ENCODE results near the gene HECTD3.

Gene HECTD3

DNA sequence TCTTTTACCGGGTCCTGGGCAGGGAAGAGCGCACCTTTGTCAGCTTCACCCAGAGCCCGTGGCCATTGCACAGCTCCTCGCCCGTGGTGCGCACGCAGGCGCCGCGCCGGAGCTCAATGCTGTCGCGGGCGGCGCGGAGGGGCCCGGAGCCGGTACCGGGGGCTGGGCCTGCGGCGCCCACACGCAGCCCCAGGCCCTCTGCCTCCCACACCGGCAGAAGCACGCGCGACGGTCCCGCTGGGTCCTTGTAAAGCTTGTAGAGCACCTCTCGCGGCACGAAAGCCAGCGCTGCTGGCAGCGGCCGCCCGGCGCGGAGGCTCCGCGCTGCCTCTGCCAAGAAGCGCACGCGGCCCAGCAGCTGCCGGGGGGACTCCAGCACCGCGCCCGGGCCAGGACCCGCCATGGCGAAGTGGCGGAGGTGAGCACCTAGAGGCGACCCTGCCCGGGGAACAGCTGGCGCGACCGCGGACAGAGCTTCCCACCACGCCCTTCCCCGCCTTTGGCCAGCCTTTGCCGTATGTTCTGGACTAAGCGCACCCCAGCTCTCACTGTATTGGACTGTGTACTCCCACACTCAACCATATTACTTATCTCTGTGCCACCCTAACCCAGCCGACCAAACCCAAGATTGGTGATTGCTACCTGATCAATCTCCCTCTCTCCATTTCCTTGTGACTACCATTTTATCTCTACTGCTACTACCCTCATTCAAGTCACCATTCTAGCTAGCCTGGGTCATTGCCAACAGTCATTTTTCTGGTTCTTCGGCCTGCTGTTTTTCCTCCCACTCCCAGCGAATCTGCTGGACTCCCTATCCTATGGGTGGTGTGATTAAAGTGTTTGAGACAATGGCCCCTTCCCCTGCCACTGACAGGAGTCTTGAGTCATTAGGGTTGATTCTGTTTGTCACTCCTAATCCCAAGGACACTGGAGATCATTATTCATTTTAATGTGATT lies at the start of gene HECTD3:
Gene HECTD3, minus strand, starts transcription at position 470 of the 957 bp plus-strand sequence. Its CDS starts 67 bp downstream, at position 403.
- peak; percentile 63 to 69 for DNase-seq (ENCODE audit: low read depth in 2 of 2)

DNA sequence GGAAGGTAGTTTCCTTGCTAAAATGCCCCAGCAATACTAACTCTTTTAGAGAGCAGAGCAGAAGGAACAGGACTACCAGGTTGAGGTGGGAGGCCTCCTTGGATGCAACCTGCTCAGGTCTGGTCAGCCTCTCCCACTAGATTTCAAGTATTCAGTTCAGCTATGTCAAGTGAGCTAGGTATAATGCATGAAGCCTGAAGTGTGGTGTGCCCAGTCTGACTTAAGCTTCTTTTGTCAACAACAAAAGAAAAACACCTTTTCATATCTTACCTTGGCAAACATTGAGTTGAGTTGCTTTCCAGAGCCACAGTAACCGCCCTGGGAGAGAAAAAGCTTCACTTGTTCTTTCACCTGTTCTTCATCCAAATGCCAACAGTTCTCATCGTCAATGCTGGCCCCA lies 48.7 kb upstream of the HECTD3 start:
- no peak for DNase-seq (ENCODE audit: low read depth in 2 of 2)

DNA sequence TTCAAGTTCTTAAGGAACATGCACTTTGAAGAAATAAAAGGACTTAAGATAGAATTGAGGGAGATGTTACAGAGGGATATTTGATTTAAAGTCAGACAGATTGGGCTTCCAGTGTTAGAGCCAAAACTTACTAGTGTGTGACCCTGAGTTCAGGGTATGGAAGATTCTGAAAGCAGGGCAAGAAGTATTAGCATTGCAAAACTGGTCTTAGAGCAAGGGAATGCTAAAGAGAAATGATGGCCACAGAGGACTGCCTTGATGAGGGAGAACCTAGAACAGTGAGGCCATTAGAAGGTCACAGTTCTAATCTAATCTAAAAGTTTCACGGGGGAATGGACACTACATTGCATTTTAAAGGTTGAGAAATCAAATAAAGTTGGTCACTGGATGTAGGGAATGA lies 46.4 kb upstream of the HECTD3 start:
- DNase-seq (ENCODE audit: low read depth in 2 of 2), result no peak

- DNase-seq (ENCODE audit: low read depth in 2 of 2), result no peak
These were observed 40.1 kb upstream of the HECTD3 start for GRCh38 chr1:45051005-45051772.

DNA sequence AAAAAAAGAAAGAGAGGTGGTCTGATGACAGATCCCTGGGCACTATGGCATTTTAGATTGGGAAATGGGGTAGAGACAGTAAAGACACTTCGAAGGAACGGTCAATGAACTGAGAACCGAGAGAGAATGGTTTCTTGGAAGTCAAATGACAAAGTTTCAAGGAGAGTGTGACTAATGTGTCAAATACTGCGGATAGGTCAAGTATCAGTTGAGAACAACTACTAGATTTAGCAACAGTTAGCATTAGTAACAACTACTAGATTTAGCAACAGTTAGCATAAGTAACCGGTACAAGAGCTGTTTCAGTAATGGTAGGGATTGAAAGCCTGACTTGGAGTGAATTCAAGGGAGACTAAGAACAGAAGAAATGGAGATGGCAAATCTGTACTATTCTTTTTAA lies 35.9 kb upstream of the HECTD3 start:
- no peak for DNase-seq (ENCODE audit: low read depth in 2 of 2)

DNA sequence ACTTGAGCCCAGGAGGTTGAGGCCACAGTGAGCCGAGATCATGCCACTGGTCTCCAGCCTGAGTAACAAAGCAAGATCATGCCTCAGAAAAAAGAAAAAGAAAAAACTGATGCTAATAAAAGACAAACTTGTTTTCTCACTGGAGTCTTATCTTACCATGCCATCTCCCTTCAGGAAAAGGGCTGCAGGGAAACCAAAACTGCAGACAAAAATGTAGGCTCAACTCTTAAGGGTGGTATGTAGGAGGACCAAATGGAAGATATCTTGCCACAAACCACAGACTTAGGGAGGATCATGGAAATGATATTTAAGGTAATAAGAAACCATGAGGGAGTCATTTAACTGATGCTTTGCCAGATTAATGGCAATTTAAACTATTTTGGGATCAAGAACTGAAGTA lies 33.8 kb upstream of the HECTD3 start:
- no peak for DNase-seq (ENCODE audit: low read depth in 2 of 2)

DNA sequence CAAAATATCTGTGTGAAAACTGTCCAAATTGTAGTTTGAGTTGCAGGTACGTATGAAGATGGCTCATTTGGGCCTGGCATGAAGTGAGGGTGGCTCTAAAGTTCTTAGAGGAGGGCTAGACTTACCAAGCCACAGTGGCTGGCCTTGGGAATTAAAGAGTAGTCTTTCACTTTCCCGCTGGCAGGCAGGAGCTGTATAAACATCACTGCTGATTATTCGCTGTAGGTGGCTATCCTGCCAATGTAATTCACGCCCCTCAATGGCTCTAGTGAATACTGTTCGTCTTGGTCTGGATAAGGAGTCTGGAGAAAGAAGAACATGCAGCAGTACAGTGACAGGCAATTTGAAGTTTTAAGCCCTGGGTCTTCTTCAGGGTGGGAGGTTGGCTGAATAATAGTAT lies 32.0 kb upstream of the HECTD3 start:
- DNase-seq (ENCODE audit: low read depth in 2 of 2), result no peak

- DNase-seq (ENCODE audit: low read depth in 2 of 2), result no peak
These were observed 29.2 kb upstream of the HECTD3 start for GRCh38 chr1:45040297-45040696.

- no peak for DNase-seq (ENCODE audit: low read depth in 2 of 2)
These were observed 27.7 kb upstream of the HECTD3 start for GRCh38 chr1:45038661-45039364.

GRCh38 chr1:45038240-45038639 lies 27.1 kb upstream of the HECTD3 start:
- no peak for DNase-seq (ENCODE audit: low read depth in 2 of 2)

- no peak for DNase-seq (ENCODE audit: low read depth in 2 of 2)
These were observed 26.3 kb upstream of the HECTD3 start for GRCh38 chr1:45037456-45037855.

- DNase-seq (ENCODE audit: low read depth in 2 of 2), result no peak
These were observed 24.6 kb upstream of the HECTD3 start for GRCh38 chr1:45035631-45036301.

DNA sequence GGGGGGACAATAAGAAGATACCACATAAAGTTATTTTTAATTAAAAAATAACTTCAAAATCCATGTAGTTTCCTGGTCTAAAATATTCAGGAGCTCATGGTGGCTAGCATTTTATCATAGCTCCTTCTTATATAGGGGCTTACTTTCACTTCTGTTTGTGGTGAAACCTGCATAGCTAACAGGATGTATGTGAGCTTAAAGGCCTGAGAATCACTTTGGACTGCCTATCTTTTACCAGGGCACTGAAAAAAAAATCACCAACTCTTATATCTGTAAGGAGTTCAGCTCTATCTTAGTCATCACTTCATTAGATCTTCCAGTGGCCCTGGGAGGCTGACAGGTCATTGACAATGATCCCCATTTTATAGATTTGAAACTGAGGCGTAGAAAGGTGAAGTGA lies 22.2 kb upstream of the HECTD3 start:
- no peak for DNase-seq (ENCODE audit: low read depth in 2 of 2)

GRCh38 chr1:45032837-45033236 lies 21.7 kb upstream of the HECTD3 start:
- DNase-seq (ENCODE audit: low read depth in 2 of 2), result no peak

GRCh38 chr1:45026446-45026845 lies 15.3 kb upstream of the HECTD3 start:
- no peak for DNase-seq (ENCODE audit: low read depth in 2 of 2)

- DNase-seq (ENCODE audit: low read depth in 2 of 2), result no peak
These were observed 12.5 kb upstream of the HECTD3 start for GRCh38 chr1:45023663-45024062.

- DNase-seq (ENCODE audit: low read depth in 2 of 2), result peak; percentile 30 to 48
These were observed 7.6 kb upstream of the HECTD3 start for GRCh38 chr1:45018599-45019230.

DNA sequence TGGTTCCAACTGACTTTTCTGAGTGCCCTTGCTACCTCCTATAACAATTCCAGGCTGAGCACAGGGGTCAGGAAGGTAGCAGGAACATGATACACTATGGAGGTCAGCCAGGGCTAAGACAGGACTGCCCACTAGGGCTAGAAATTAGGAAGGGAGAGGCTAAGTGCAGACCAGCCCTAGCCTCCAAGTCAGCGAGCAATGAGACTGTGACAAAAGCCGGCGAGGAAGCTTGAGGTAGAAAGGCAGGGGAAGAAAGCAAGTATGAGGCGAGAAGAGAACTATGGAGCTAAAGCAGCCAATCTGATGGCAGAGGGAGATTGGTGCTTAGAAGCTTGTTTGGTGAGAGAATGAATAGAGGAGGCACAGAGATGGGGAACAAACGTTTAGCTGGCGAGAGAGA lies 5.6 kb upstream of the HECTD3 start:
- no peak for DNase-seq (ENCODE audit: low read depth in 2 of 2)

DNA sequence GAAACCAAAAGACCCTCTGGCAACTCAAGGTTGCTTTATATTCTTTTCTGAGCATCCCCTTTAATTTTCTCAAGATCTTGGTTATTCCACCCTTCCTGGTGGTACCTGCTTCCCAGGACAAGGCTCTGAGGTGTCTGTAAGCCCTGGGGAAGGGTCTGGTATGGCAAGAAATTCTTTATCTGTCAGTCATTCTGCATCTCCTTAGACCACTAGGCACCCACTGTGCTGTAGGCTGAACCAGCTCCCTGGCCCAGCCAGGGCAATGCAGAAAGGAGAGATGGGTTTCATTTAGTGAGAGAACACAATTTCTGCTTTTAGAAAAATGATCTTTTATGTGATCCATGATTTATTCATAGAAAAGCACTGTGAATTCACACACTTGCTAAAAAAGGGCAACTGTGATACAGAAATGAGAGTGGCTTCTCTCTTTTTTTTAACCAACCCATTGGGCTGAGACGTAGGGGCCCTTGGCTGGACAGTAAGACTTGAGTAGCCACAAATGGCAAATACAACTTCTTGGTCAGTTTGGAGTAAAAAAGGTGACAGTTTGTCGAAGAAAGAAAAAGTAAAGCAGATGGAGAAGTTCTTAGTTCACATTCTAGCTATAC lies 5.1 kb upstream of the HECTD3 start:
- no peak for DNase-seq (ENCODE audit: low read depth in 2 of 2)

DNA sequence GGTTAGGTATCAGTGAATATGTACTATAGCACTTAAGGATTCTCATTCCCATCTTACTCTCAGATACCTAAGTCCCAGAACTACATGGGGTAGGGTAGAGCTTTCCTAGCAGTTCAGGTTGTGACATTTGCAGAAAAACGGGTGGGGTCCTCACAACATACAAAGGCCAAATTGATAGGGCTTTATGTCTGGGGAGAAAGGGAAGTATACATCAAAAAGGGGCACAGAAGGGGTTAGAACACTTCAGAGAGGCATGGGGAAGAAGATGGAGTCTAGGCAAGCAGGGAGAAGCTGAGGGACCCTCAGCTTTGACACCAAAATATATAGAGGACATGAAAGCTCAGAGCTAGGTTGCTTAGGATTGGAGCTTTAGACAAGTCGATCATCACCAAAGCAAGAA lies 4.6 kb upstream of the HECTD3 start:
- no peak for DNase-seq (ENCODE audit: low read depth in 2 of 2)

Measured in stimulated activated CD8-positive, alpha-beta memory T cell treated with anti-CD3 and anti-CD28 coated beads, Interleukin-15, amount 100 ng/mL, for 48 hours (primary cell).